Fibroblast of upper back skin (primary cell): ENCODE measurements around the gene SLC36A3.
A peak's percentile ranks its signal among the peaks of the same experiment; 100 is the strongest.
"Not testable (repeated sequence)": the region's sequence is repeated elsewhere in the genome, so short reads cannot be mapped to it uniquely, and the experiment has no call there.

Source experiments
- DNase-seq: peaks from one replicate; pipeline ENCODE4 v3.0.0-alpha.2; 2013

Gene SLC36A3

GRCh38 chr5:151236888-151237287, 66.7 kb downstream of the SLC36A3 start:
- no peak for DNase-seq

GRCh38 chr5:151235239-151235571, 68.4 kb downstream of the SLC36A3 start:
- DNase-seq = not testable (repeated sequence)

GRCh38 chr5:151234476-151235238, 68.9 kb downstream of the SLC36A3 start:
- peak; percentile 24 for DNase-seq

GRCh38 chr5:151233616-151234085, 69.9 kb downstream of the SLC36A3 start:
- no peak for DNase-seq

DNA sequence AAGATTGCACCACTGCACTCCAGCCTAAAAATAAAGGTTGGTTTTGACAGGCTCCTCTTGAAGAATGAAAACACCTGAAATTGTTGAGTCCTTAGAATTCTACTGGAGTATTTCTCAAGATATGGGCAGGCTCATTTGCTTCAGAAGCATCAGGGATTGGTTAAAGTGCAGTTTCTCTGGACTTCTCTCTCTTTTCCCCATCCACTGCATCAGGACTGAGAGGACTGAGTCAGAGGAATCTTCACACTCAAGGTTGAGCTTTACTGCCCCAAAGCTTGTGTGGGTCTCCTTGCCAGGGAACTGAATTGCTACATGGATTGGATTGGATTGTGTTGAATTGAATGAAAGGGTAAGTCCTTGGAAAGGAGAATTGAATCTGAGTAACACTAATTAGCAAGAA, 72.2 kb downstream of the SLC36A3 start:
- DNase-seq = no peak

DNA sequence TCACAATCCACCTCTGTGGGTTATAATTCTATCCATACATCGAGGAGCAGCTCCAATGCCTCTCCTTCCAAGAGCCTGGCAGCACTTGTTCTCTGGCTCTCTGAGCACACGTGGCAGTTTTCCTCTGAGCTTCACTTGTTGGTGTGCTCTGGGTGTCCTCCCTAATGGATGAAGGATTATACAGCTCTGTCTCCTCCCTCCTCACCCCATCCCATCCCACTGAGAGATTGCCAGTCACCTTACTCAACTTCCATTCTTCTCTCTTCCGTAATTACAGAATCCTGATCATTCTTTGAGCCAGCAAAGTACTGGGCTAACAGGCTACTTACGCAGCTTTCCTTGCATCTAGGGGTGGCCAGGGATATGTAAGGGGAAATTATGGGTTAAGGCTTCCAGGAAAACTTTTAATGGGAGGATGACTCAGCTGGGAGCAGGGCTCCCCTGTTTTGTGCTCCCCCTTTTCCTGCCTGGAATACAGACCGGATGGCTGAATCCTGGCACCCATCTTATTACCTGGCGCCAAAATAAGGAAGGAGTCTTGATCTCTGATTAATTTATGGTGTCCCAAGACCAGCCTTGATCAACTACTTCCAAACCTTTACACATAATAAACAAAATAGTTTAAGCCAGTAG, 73.4 kb downstream of the SLC36A3 start:
- no peak for DNase-seq

DNA sequence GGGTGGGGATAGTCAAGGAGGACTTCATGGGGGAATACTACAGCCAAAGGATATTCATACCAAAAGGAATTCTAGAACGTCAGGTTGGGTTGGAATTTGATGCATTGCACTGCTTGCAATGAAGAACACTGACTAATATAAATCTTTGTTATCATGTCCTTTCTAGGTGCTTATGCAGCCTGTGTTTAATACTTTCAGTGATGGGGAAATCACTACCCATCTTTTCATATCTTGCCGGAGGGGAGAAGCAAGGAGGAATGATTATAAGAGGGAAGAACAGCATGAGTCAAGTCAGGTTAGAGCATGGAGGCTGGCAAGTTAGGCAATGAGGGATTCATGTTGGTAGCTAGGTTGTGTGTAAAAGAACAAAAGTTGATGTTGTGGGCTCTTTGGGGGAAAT, 74.6 kb downstream of the SLC36A3 start:
- DNase-seq = no peak

- no peak for DNase-seq
Observed at GRCh38 chr5:151227918-151228447, 75.6 kb downstream of the SLC36A3 start.
